K562 (cell line): ENCODE results near the gene JPT1. TPM values are rescaled to one million over a fixed set of nuclear protein-coding genes. Genes with fewer than 3 reads are reported as not detected.

Experiments used
- C11orf30 ChIP-seq: fragments of 450-650 bp; IDR thresholded peaks from 2 replicates; pipeline ENCODE4 v1.6.1; 2016; ENCODE audit warnings: low read depth, mild to moderate bottlenecking
- DACH1 ChIP-seq: fragments of 450-650 bp; IDR thresholded peaks from 2 replicates; pipeline ENCODE4 v1.6.1; 2018; ENCODE audit not compliant: partially characterized antibody
- EHMT2 ChIP-seq: fragments of 450-650 bp; IDR thresholded peaks from 2 replicates; pipeline ENCODE4 v1.6.1; 2018; ENCODE audit warnings: antibody characterized with exemption
- ETS2 ChIP-seq: IDR thresholded peaks from 2 replicates; pipeline ENCODE4 v1.6.1; 2016; ENCODE audit warnings: borderline replicate concordance, missing genetic modification characterization, mild to moderate bottlenecking, moderate library complexity, missing compliant biosample characterization; ENCODE audit not compliant: poor library complexity, severe bottlenecking
- ETV5 ChIP-seq: sonication (generic); formaldehyde crosslinking; IDR thresholded peaks from 2 replicates; pipeline ENCODE4 v1.4.0; 2020; ENCODE audit warnings: low read depth, mild to moderate bottlenecking, missing genetic modification reagents
- FOSL1 ChIP-seq: fragments of 200-800 bp; sonication (Bioruptor generic); conservative IDR thresholded peaks from 2 replicates; pipeline ENCODE4 v1.6.1; 2016; ENCODE audit warnings: missing genetic modification characterization, missing compliant biosample characterization
- ILF3 ChIP-seq: fragments of 450-650 bp; IDR thresholded peaks from 2 replicates; pipeline ENCODE4 v1.6.1; 2018; ENCODE audit warnings: antibody characterized with exemption, mild to moderate bottlenecking, moderate library complexity, borderline replicate concordance
- LCOR ChIP-seq: sonication (generic); formaldehyde crosslinking; IDR thresholded peaks from 2 replicates; pipeline ENCODE4 v1.8.0; 2022; ENCODE audit warnings: mild to moderate bottlenecking, missing genetic modification reagents
- MEF2D ChIP-seq: conservative IDR thresholded peaks from 2 replicates; pipeline ENCODE4 v1.6.1; 2016; ENCODE audit warnings: low read depth, missing genetic modification characterization, missing compliant biosample characterization
- MYC ChIP-seq, 2 experiments: fragments of 250-450 bp in 1 of 2; sonication (Bioruptor Pico) in 1 of 2; IDR thresholded peaks; 2 replicates each; pipeline versions ENCODE4 v1.5.1 to v1.6.1; 2012 to 2021; ENCODE audit warnings: low read depth in 2 of 2, borderline replicate concordance in 1 of 2, improper control_type of control experiment in 1 of 2, low read length in 1 of 2, mild to moderate bottlenecking in 1 of 2, moderate library complexity in 1 of 2
- NFE2 ChIP-seq: IDR thresholded peaks from 2 replicates; pipeline ENCODE4 v1.6.1; 2014; ENCODE audit warnings: antibody characterized with exemption, low read depth
- PCBP1 ChIP-seq: fragments of 200-400 bp; formaldehyde crosslinking; IDR thresholded peaks from 2 replicates; pipeline ENCODE4 v1.6.1; 2018; ENCODE audit warnings: mild to moderate bottlenecking, low read depth, low read length; ENCODE audit not compliant: poor library complexity, severe bottlenecking
- POLR2B ChIP-seq: fragments of 450-650 bp; IDR thresholded peaks from 2 replicates; pipeline ENCODE4 v1.6.1; 2018; ENCODE audit warnings: low read depth; ENCODE audit not compliant: partially characterized antibody
- RB1 ChIP-seq: fragments of 450-650 bp; IDR thresholded peaks from 2 replicates; pipeline ENCODE4 v1.6.1; 2017; ENCODE audit warnings: low read depth, mild to moderate bottlenecking
- TFAM ChIP-seq: fragments of 250-450 bp; sonication (Bioruptor Pico); conservative IDR thresholded peaks from 2 replicates; pipeline ENCODE4 v1.5.0; 2021; ENCODE audit warnings: mild to moderate bottlenecking, moderate library complexity
- U2AF2 ChIP-seq: fragments of 200-400 bp; formaldehyde crosslinking; optimal IDR thresholded peaks from 2 replicates; pipeline ENCODE3; 2017; ENCODE audit warnings: low read depth, mild to moderate bottlenecking, low read length
- ZFP36 ChIP-seq: fragments of 150-350 bp; IDR thresholded peaks from 2 replicates; pipeline ENCODE4 v1.6.1; 2018; ENCODE audit warnings: low read length, low read depth; ENCODE audit not compliant: partially characterized antibody
- ZNF133 ChIP-seq: fragments of 250-450 bp; sonication (Bioruptor Pico); IDR thresholded peaks from 2 replicates; pipeline ENCODE4 v1.4.0; 2020; ENCODE audit warnings: mild to moderate bottlenecking
- ZNF174 ChIP-seq: fragments of 250-450 bp; sonication (Bioruptor Pico); IDR thresholded peaks from 2 replicates; pipeline ENCODE4 v1.4.0; 2020; ENCODE audit warnings: mild to moderate bottlenecking
- ZNF407 ChIP-seq: fragments of 450-650 bp; IDR thresholded peaks from 2 replicates; pipeline ENCODE4 v1.6.1; 2016; ENCODE audit warnings: low read depth
- ZNF408 ChIP-seq: fragments of 250-450 bp; sonication (Bioruptor Pico); IDR thresholded peaks from 2 replicates; pipeline ENCODE4 v1.4.0; 2020; ENCODE audit warnings: low read depth, mild to moderate bottlenecking, moderate library complexity
- ZNF586 ChIP-seq: fragments of 450-650 bp; formaldehyde crosslinking; conservative IDR thresholded peaks from 2 replicates; pipeline ENCODE4 v1.4.0; 2020; ENCODE audit warnings: mild to moderate bottlenecking, moderate library complexity
- ZNF830 ChIP-seq: fragments of 250-450 bp; sonication (Bioruptor Pico); IDR thresholded peaks from 2 replicates; pipeline ENCODE4 v1.5.0; 2021; ENCODE audit warnings: mild to moderate bottlenecking
- polyA plus RNA-seq, 8 experiments: library from polyadenylated mRNA; depleted of rRNA in 4 of 8; stranded (reverse) in 5 of 8; unstranded in 3 of 8; fragments of >200 nt; fragmentation: Nextera tagmentation in 2 of 8; fragmentation: Illumina TruSeq in 1 of 8; extraction: Ambion mirVana in 2 of 8; extraction: Trizol in 1 of 8; gene quantifications; 2 replicates each; pipeline versions ENCODE4 v1.2.1 to v1.2.3, GENCODE V29; 2011 to 2014; ENCODE audit warnings: inconsistent platforms in 1 of 8, missing spikeins in 1 of 8
- total RNA-seq, 7 experiments: library from RNA; depleted of rRNA in 6 of 7; stranded (reverse); fragments of >200 nt in 6 of 7; fragmentation: Illumina TruSeq in 2 of 7; extraction: Trizol in 2 of 7; gene quantifications; 2 replicates each; pipeline versions ENCODE4 v1.2.1 to v1.2.3, GENCODE V29; 2011 to 2021; ENCODE audit warnings: low replicate concordance in 1 of 7

Gene JPT1
- total and polyA plus RNA-seq, 9 of the 15 experiments (the other 6 are each of a cell fraction or from before 2014, with no cell fraction given), result 56.7 to 292 (median 144) TPM

DNA sequence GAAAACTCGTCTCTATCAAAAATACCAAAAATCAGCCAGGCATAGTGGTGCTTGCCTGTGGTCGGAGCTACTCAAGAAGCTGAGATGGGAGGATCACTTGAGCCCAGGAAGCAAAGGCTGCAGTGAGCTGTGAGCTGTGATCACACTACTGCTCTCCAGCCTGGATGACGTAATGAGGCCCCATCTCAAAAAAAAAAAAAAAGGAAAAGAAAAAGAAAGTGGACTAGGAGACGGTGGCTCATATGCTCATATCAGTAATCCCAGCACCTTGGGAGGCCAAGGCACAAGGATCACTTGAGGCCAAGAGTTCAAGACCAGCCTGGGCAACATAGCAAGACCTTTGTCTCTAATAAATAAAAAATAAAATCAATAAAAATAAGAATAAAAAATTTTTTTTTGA lies 37.3 kb upstream of the JPT1 start (continued):
- TF ChIP-seq ZNF407 (peak; percentile 91), LCOR (CRISPR knock-in tag) (no peak), MYC (IDR thresholded peaks at IDR 0.05; ENCODE audit: low read depth, low read length) (no peak), MYC (CRISPR knock-in tag; IDR thresholded peaks at IDR 0.05; ENCODE audit: borderline replicate concordance, low read depth) (no peak), ZNF174 (CRISPR knock-in tag) (no peak), POLR2B (no peak), U2AF2 (no peak), ZNF586 (CRISPR knock-in tag) (no peak), EHMT2 (no peak), ZNF133 (no peak), FOSL1 (tag) (0 out of 2 replicates have a peak, but pooled peaks have one; percentile 35), MEF2D (tag) (no peak), ILF3 (no peak), NFE2 (no peak), ZFP36 (no peak), ZNF408 (no peak), C11orf30 (no peak), ETS2 (tag) (no peak), TFAM (CRISPR knock-in tag) (no peak), DACH1 (no peak), ETV5 (CRISPR knock-in tag) (no peak), PCBP1 (no peak), RB1 (no peak), ZNF830 (CRISPR knock-in tag) (no peak)
